Sigmoid colon (tissue), 3 donors: Measurements from ENCODE around the gene ATF6.

Source experiments
- CTCF ChIP-seq, 4 experiments: fragments of 450-650 bp in 3 of 4; fragments of 200-600 bp in 1 of 4; IDR thresholded peaks; one replicate each; pipeline ENCODE4 v1.5.1; 2016 to 2019; ENCODE audit warnings: antibody characterized with exemption in 4 of 4, mild to moderate bottlenecking in 3 of 4, moderate library complexity in 2 of 4
- POLR2A ChIP-seq, 2 donors: fragments of 450-650 bp; IDR thresholded peaks; one replicate each; pipeline ENCODE4 v1.6.1; 2016; ENCODE audit warnings: antibody characterized with exemption in 2 of 2, mild to moderate bottlenecking in 2 of 2, moderate library complexity in 2 of 2

GRCh38 chr1:161838885-161839284, 72.8 kb downstream of the ATF6 start:
- TF ChIP-seq POLR2A (IDR thresholded peaks at IDR 0.05) (no peak), CTCF (IDR thresholded peaks at IDR 0.05) (no peak)
